ENCODE measurements around the gene RBMS3. TPM values are rescaled to one million over a fixed set of nuclear protein-coding genes. Genes with fewer than 3 reads are reported as not detected.
"Not testable (repeated sequence)": the region's sequence is repeated elsewhere in the genome, so short reads cannot be mapped to it uniquely, and the experiment has no call there.

RBMS3 gene
- total and polyA plus RNA-seq, 7 donors = 0.46 to 61.9 (median 39.9) TPM

DNA sequence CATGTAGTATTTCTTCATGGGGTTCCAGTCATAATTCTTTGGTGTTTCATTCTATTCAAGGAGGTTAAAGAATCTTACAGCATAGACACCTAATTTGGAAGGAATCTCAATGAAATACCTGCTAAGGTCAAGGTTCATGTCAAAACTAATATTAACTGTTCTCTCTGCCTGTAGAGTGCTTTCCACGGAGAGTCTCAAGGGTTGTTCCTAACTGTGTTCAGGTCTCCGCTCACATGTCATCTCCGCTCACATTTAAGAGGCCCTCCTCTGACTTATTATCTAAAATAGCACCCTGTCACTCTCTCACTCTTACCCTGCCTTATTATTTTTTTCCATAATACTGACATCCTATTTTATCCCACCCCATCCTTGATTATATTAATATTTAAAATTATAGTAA is 239.9 kb downstream of the RBMS3 start:
- Histone ChIP-seq H3K27me3 (no peaks in the 10 kb centered on the region), H3K36me3 (no peaks in the 10 kb centered on the region), H3K27ac (no peak overlapping the region), H3K9me3 (no peaks in the 10 kb centered on the region), H3K4me3 (no peak overlapping the region), H3K4me1 (peaks cover 0 to 39% (median 23%) of the 10 kb centered on the region in 4 donors)
- DNase-seq = no peak
- intact Hi-C loops (cut with DNase I) = loop anchor here (10.0 kb wide), 1 partner anchor 174 kb away; no protein-coding TSS in a partner anchor
- WGBS, 2 donors = 92 to 94% methylated on average over 3 of the region's 3 CpGs
- TF ChIP-seq EP300 (IDR thresholded peaks at IDR 0.05) (no peak), POLR2AphosphoS5 (IDR thresholded peaks at IDR 0.05) (no peak), POLR2A (IDR thresholded peaks at IDR 0.05) (no peak)
- TF ChIP-seq, protein P1, sequence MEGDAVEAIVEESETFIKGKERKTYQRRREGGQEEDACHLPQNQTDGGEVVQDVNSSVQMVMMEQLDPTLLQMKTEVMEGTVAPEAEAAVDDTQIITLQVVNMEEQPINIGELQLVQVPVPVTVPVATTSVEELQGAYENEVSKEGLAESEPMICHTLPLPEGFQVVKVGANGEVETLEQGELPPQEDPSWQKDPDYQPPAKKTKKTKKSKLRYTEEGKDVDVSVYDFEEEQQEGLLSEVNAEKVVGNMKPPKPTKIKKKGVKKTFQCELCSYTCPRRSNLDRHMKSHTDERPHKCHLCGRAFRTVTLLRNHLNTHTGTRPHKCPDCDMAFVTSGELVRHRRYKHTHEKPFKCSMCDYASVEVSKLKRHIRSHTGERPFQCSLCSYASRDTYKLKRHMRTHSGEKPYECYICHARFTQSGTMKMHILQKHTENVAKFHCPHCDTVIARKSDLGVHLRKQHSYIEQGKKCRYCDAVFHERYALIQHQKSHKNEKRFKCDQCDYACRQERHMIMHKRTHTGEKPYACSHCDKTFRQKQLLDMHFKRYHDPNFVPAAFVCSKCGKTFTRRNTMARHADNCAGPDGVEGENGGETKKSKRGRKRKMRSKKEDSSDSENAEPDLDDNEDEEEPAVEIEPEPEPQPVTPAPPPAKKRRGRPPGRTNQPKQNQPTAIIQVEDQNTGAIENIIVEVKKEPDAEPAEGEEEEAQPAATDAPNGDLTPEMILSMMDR (IDR thresholded peaks at IDR 0.05) = no peak

DNA sequence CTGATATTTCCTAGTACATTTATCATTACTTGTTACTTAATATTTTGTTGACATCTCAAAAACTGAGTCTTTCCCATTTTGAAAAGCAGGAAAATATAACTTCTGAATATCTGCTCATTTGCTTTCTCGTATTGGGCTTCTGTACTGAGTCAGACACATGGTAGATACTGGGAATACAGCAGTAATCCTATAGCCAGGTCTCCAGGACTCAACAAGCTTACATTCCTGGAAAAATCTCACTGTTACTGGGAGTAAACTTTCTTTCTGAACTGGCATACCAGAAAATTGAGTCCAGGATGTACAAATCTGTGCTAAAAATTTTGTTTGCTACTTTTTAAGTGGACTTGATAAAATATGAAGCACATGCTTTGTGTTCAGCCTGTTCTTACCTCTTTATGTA is 240.4 kb downstream of the RBMS3 start:
- Histone ChIP-seq H3K27ac (no peak overlapping the region), H3K27me3 (no peaks in the 10 kb centered on the region), H3K9me3 (no peaks in the 10 kb centered on the region), H3K4me3 (no peak overlapping the region), H3K36me3 (no peaks in the 10 kb centered on the region), H3K4me1 (peaks cover 0 to 38% (median 23%) of the 10 kb centered on the region in 4 donors)
- 86 to 87% methylated on average over 1 of the region's 1 CpG for WGBS, 2 donors
- TF ChIP-seq POLR2A (IDR thresholded peaks at IDR 0.05) (no peak), EP300 (IDR thresholded peaks at IDR 0.05) (no peak), POLR2AphosphoS5 (IDR thresholded peaks at IDR 0.05) (no peak)
- TF ChIP-seq, protein P1 (IDR thresholded peaks at IDR 0.05) = no peak
- intact Hi-C loops (cut with DNase I) = loop anchor here (10.0 kb wide), 1 partner anchor 174 kb away; no protein-coding TSS in a partner anchor
- no peak for DNase-seq

DNA sequence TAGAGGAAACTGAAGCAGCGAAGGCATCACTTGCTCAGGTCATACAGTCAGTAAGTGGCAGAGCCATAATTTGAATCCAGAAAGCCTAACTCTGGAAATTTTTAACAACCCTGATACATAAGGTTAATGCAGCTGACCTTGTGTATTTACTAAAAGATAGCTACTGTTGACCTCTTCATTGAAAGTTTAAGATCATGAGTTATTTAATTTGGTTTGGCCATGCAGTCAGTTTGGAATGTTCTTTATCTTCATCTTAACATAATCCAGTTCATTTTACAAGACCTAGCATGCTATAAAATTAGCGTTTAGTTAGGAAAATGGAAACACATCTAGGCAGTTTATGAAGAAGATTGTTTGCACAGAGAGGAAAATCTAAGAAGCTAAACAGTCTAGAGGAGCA is 240.9 kb downstream of the RBMS3 start:
- Histone ChIP-seq H3K27me3 (no peaks in the 10 kb centered on the region), H3K36me3 (no peaks in the 10 kb centered on the region), H3K4me3 (no peak overlapping the region), H3K9me3 (no peaks in the 10 kb centered on the region), H3K27ac (no peak overlapping the region), H3K4me1 (peaks cover 0 to 41% (median 26%) of the 10 kb centered on the region in 4 donors)
- intact Hi-C loops (cut with DNase I) = loop anchor here (10.0 kb wide), 1 partner anchor 173 kb away; no protein-coding TSS in a partner anchor
- TF ChIP-seq POLR2AphosphoS5 (IDR thresholded peaks at IDR 0.05) = no peak
- WGBS, 2 donors = 51 to 72% methylated on average over 2 of the region's 2 CpGs
- DNase-seq = no peak

DNA sequence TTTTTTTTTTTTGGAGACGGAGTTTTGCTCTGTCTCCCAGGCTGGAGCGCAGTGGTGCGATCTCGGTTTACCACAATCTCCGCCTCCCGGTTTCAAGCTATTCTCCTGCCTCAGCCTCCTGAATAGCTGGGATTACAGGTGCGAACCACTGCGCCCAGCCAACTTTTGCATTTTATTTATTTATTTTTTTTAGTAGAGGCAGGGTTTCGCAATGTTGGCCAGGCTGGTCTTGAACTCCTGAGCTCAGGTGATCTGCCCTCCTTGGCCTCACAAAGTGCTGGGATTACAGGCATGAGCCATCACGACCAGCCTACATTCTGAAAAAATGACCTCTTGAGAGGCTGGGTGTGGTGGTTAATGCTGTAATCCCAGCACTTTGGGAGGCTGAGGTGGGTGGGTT is 243.6 kb downstream of the RBMS3 start:
- H3K4me3 ChIP-seq, H3K36me3 ChIP-seq, DNase-seq, H3K9me3 ChIP-seq, H3K27me3 ChIP-seq: not testable (repeated sequence)
- intact Hi-C loops (cut with DNase I) = loop anchor here (10.0 kb wide), 1 partner anchor 170 kb away; no protein-coding TSS in a partner anchor
- 88 to 94% methylated on average over 10 of the region's 10 CpGs for WGBS, 2 donors
- H3K4me1 ChIP-seq = peaks cover 0 to 46% (median 33%) of the 10 kb centered on the region in 4 donors
- H3K27ac ChIP-seq = peak overlapping the region; percentile 43 to 66 (median 54)

DNA sequence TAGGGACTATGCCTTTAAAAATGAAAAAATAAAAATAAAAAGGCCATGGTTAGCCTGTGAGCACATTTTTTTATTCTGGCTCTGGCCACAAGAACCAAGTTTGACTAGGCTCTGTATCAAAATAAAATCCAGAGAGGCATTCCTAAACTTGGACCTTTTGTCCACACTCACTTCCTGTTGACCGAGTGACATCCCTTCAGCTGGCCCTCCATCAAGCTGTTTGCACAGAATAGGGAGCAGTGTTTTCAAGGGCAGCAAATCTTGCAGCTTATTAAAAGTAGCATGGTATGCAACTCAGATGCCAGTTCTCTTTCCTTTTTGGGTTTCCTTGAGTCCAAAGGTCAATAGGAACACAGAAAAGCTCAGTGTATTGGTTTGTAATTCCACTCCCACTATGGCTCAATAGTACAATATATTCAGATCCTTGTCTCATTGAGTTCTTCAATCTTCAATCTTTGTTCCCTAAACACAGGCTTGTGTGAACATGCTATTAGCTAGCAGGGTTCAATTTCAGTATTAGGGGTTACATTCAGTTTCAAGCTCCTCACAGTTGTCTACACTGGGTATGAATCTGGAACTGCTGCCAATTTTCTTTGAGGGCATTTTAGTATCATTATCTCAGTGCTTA is 244.5 kb downstream of the RBMS3 start:
- TF ChIP-seq POLR2A (IDR thresholded peaks at IDR 0.05) (no peak), POLR2AphosphoS5 (IDR thresholded peaks at IDR 0.05) (peak; percentile 39 to 63 (median 59))
- Histone ChIP-seq H3K4me3 (no peak overlapping the region), H3K9me3 (no peaks in the 10 kb centered on the region), H3K27ac (peak overlapping the region; percentile 54 to 66 (median 61)), H3K4me1 (peaks cover 0 to 44% (median 31%) of the 10 kb centered on the region in 4 donors), H3K27me3 (no peaks in the 10 kb centered on the region), H3K36me3 (no peaks in the 10 kb centered on the region)
- DNase-seq = peak; percentile 90
- intact Hi-C loops (cut with DNase I) = loop anchor here (10.0 kb wide), 1 partner anchor 169 kb away; no protein-coding TSS in a partner anchor
- 10 to 33% methylated on average over 1 of the region's 1 CpG for WGBS, 2 donors

DNA sequence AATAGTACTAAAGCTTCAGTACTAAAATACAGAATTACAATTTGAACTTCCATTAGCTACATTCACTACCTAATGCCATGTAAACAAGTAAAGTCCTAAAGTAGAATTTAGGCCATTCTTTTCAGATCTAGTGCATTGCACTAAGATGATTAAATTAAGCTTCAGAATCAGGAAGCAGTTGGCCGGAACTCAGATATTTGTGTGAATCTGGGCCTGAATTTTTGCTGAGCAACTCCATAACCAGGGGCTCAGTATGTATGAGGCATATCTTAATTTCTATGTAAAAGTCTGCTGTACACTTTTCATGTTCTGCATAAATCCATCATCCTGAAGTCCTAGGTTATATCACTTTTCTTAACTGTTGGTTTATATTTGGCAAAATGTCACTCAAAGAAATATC is 246.4 kb downstream of the RBMS3 start:
- Histone ChIP-seq H3K27me3 (no peaks in the 10 kb centered on the region), H3K4me3 (no peak overlapping the region), H3K4me1 (peaks cover 0 to 39% (median 30%) of the 10 kb centered on the region in 4 donors), H3K9me3 (no peaks in the 10 kb centered on the region), H3K36me3 (no peaks in the 10 kb centered on the region), H3K27ac (peak overlapping the region in 1 of 4 donors; percentile 11)
- intact Hi-C loops (cut with DNase I) = loop anchor here (10.0 kb wide), 1 partner anchor 168 kb away; no protein-coding TSS in a partner anchor
- TF ChIP-seq POLR2A (IDR thresholded peaks at IDR 0.05) = no peak
- TF ChIP-seq, protein P1 (IDR thresholded peaks at IDR 0.05) = no peak
- no peak for TF ChIP-seq POLR2AphosphoS5 (IDR thresholded peaks at IDR 0.05)
- WGBS, 2 donors = 54 to 83% methylated on average over 1 of the region's 1 CpG
- DNase-seq = no peak
